PC-3 (cell line): ENCODE measurements around the gene IL1RAPL2. TPM values are rescaled to one million over a fixed set of nuclear protein-coding genes. Genes with fewer than 3 reads are reported as not detected.

Source experiments
- ATAC-seq: fragments of 200-7000 bp; cut with Tn5 transposase; 2 replicates; pipeline ENCODE4 v1.9.1; 2020; ENCODE audit warnings: mild to moderate bottlenecking, moderate library complexity
- BruUV-seq: library from RNA; stranded (reverse); fragments of 400-500 nt; replicated peaks from 2 replicates; lab custom pipeline; 2021; lab: Mats Ljungman, UMichigan
- CTCF ChIA-PET: fragments of 300-600 bp; sonication (Branson Sonifier 250); formaldehyde crosslinking; loops from one replicate; lab custom pipeline; 2022; ENCODE audit warnings: antibody characterized with exemption; lab: Charles Lee
- POLR2A ChIA-PET: fragments of 300-600 bp; sonication (Branson Sonifier 250); formaldehyde crosslinking; loops from one replicate; lab custom pipeline; 2022; ENCODE audit warnings: antibody characterized with exemption; ENCODE audit not compliant: unreplicated experiment; lab: Charles Lee
- DNase-seq: peaks from one replicate; pipeline ENCODE4 v3.0.0-alpha.2; 2015
- H2AFZ ChIP-seq: fragments of 300-600 bp; sonication (generic); 2 replicates; pipeline ENCODE4 v1.6.0; 2016; ENCODE audit warnings: antibody characterized with exemption, low read length
- H3F3A ChIP-seq: fragments of 300-600 bp; sonication (generic); one replicate; pipeline ENCODE4 v1.6.0; 2017; ENCODE audit warnings: antibody characterized with exemption, low read length, control low read depth, mild to moderate bottlenecking; ENCODE audit not compliant: unreplicated experiment
- H3K27ac ChIP-seq: fragments of 300-600 bp; sonication (generic); 2 replicates; pipeline ENCODE4 v1.5.1; 2016; ENCODE audit warnings: mild to moderate bottlenecking, low read length
- H3K27me3 ChIP-seq: fragments of 300-600 bp; sonication (generic); 2 replicates; pipeline ENCODE4 v1.6.1; 2016; ENCODE audit warnings: low read length, mixed read lengths
- H3K36me3 ChIP-seq: fragments of 300-600 bp; sonication (generic); 2 replicates; pipeline ENCODE4 v1.6.1; 2016; ENCODE audit warnings: low read depth, mixed run types, low read length, mixed read lengths
- H3K4me1 ChIP-seq: fragments of 300-600 bp; sonication (generic); 2 replicates; pipeline ENCODE4 v1.5.1; 2016; ENCODE audit warnings: low read length; ENCODE audit not compliant: insufficient read depth
- H3K4me2 ChIP-seq: fragments of 300-600 bp; sonication (generic); 2 replicates; pipeline ENCODE4 v1.6.0; 2016; ENCODE audit warnings: low read length
- H3K4me3 ChIP-seq: fragments of 300-600 bp; sonication (generic); 2 replicates; pipeline ENCODE4 v1.5.1; 2016; ENCODE audit warnings: mild to moderate bottlenecking, low read length, mixed read lengths
- H3K79me2 ChIP-seq: fragments of 300-600 bp; sonication (generic); 2 replicates; pipeline ENCODE4 v1.6.1; 2017; ENCODE audit warnings: low read length, mixed read lengths
- H3K9ac ChIP-seq: fragments of 300-600 bp; sonication (generic); 2 replicates; pipeline ENCODE4 v1.6.0; 2016; ENCODE audit warnings: mild to moderate bottlenecking, low read length
- H3K9me2 ChIP-seq: fragments of 300-600 bp; sonication (generic); replicated peaks from 2 replicates; pipeline ENCODE4 v1.6.1; 2016; ENCODE audit warnings: mixed run types, low read length, mixed read lengths
- H3K9me3 ChIP-seq: fragments of 300-600 bp; sonication (generic); 2 replicates; pipeline ENCODE4 v1.6.1; 2016; ENCODE audit warnings: low read length, mixed read lengths
- H4K20me1 ChIP-seq: fragments of 300-600 bp; sonication (generic); 2 replicates; pipeline ENCODE4 v1.6.1; 2016; ENCODE audit warnings: low read length, mixed read lengths
- CTCF ChIP-seq: fragments of 300-600 bp; sonication (generic); conservative IDR thresholded peaks from 2 replicates; pipeline ENCODE4 v1.5.1; 2017; ENCODE audit warnings: antibody characterized with exemption, low read depth, mild to moderate bottlenecking, low read length
- EZH2 ChIP-seq: fragments of 300-600 bp; sonication (generic); IDR thresholded peaks from one replicate; pipeline ENCODE4 v1.6.1; 2017; ENCODE audit warnings: antibody characterized with exemption, mild to moderate bottlenecking, low read length; ENCODE audit not compliant: unreplicated experiment
- EZH2phosphoT487 ChIP-seq: fragments of 300-600 bp; sonication (generic); IDR thresholded peaks from 2 replicates; pipeline ENCODE4 v1.6.1; 2018; ENCODE audit warnings: mild to moderate bottlenecking, antibody characterized with exemption, low read length, borderline replicate concordance
- intact Hi-C: fragments of 100-400 bp; cut with micrococcal nuclease; formaldehyde crosslinking; loops from 2 replicates; pipeline ENCODE4 v1.9.0; 2023
- total RNA-seq: library from RNA; depleted of rRNA; stranded (reverse); fragments of >200 nt; gene quantifications from 2 replicates; pipeline ENCODE4 v1.2.3, GENCODE V29; 2014

Gene IL1RAPL2
- total RNA-seq, 1 experiment from 2014 or later: 0.62 TPM

GRCh38 chrX:105179644-105180043, 613.6 kb downstream of the IL1RAPL2 start:
- intact Hi-C loops: no loop called here
- TF ChIP-seq EZH2phosphoT487 (no peak), CTCF (no peak), EZH2 (no peak)
- Histone ChIP-seq H3K27ac (no peak overlapping the region), H3F3A (no peaks in the 10 kb centered on the region), H3K9me3 (no peaks in the 10 kb centered on the region), H3K4me2 (no peak overlapping the region), H3K9me2 (no peaks in the 10 kb centered on the region), H3K9ac (no peak overlapping the region), H3K4me1 (no peaks in the 10 kb centered on the region), H3K36me3 (no peaks in the 10 kb centered on the region), H3K27me3 (no peaks in the 10 kb centered on the region), H3K79me2 (no peaks in the 10 kb centered on the region), H3K4me3 (no peak overlapping the region), H2AFZ (no peak overlapping the region), H4K20me1 (no peaks in the 10 kb centered on the region)
- BruUV-seq: no TSS peak
- DNase-seq: no peak
- POLR2A ChIA-PET: no interaction called here
- no peak for ATAC-seq
- CTCF ChIA-PET: no interaction called here

GRCh38 chrX:105189093-105189492, 623.1 kb downstream of the IL1RAPL2 start:
- no TSS peak for BruUV-seq
- H3K27ac ChIP-seq: no peak overlapping the region
- ATAC-seq: no peak
- no peaks in the 10 kb centered on the region for H3K36me3 ChIP-seq
- no peak overlapping the region for H2AFZ ChIP-seq
- H3K27me3 ChIP-seq: no peaks in the 10 kb centered on the region
- no peak overlapping the region for H3K9ac ChIP-seq
- no peak for DNase-seq
- H3F3A ChIP-seq: no peaks in the 10 kb centered on the region
- H3K79me2 ChIP-seq: no peaks in the 10 kb centered on the region
- H3K4me1 ChIP-seq: no peaks in the 10 kb centered on the region
- H4K20me1 ChIP-seq: no peaks in the 10 kb centered on the region
- ChIA-PET CTCF (interaction anchor here (1.7 kb wide), 1 partner anchor 512 kb away, joined by 8 read pairs; no protein-coding TSS in a partner anchor), POLR2A (no interaction called here)
- H3K9me3 ChIP-seq: no peaks in the 10 kb centered on the region
- no peak overlapping the region for H3K4me3 ChIP-seq
- intact Hi-C loops: no loop called here
- TF ChIP-seq CTCF (no peak), EZH2 (no peak), EZH2phosphoT487 (no peak)
- no peak overlapping the region for H3K4me2 ChIP-seq
- no peaks in the 10 kb centered on the region for H3K9me2 ChIP-seq

- Histone ChIP-seq H3K27ac (no peak overlapping the region), H4K20me1 (no peaks in the 10 kb centered on the region), H3K79me2 (no peaks in the 10 kb centered on the region), H3K4me2 (no peak overlapping the region), H3K9me2 (no peaks in the 10 kb centered on the region), H3K4me1 (no peaks in the 10 kb centered on the region), H3K9me3 (no peaks in the 10 kb centered on the region), H3F3A (no peaks in the 10 kb centered on the region), H3K9ac (no peak overlapping the region), H3K27me3 (no peaks in the 10 kb centered on the region), H3K4me3 (no peak overlapping the region), H3K36me3 (no peaks in the 10 kb centered on the region), H2AFZ (no peak overlapping the region)
- DNase-seq: peak; percentile 74
- intact Hi-C loops: loop anchor here (2.0 to 10.0 kb wide), 6 partner anchors 122 to 706 kb away; partner anchors contain the start of gene IL1RAPL2
- CTCF ChIA-PET: interaction anchor here (0.9 to 1.7 kb wide), 6 partner anchors 54 to 624 kb away, joined by 3 to 8 read pairs (median 5); partner anchors contain the start of gene IL1RAPL2
- POLR2A ChIA-PET: no interaction called here
- TF ChIP-seq EZH2phosphoT487 (no peak), EZH2 (no peak), CTCF (peak; percentile 81)
- no peak; the same call in 1 of the 2 replicates for ATAC-seq
- no TSS peak for BruUV-seq
These were observed 624.4 kb downstream of the IL1RAPL2 start for GRCh38 chrX:105190252-105190853.
